ENCODE data around the gene MYRIP.

DNA sequence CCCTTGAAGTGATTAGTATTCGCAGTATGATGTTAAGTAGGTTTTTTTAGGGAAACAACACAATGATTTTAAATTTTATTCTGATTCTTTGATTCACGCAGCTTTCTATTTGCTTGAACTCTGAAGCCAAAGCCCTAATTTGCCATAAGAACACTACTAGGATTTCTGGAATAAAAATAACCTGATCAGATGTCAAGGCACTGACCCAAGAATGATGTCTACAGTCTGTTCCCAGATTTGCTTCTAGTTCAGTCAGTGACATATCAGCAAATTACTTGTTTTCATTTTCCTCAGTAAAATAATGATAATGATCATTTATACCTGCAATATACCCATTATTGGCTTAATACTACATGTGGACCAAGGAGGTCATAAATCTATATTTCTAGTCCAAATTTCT lies 320.6 kb downstream of the MYRIP start:
- TF ChIP-seq POLR2A (IDR thresholded peaks at IDR 0.05), result no peak
- TF ChIP-seq, protein P1, sequence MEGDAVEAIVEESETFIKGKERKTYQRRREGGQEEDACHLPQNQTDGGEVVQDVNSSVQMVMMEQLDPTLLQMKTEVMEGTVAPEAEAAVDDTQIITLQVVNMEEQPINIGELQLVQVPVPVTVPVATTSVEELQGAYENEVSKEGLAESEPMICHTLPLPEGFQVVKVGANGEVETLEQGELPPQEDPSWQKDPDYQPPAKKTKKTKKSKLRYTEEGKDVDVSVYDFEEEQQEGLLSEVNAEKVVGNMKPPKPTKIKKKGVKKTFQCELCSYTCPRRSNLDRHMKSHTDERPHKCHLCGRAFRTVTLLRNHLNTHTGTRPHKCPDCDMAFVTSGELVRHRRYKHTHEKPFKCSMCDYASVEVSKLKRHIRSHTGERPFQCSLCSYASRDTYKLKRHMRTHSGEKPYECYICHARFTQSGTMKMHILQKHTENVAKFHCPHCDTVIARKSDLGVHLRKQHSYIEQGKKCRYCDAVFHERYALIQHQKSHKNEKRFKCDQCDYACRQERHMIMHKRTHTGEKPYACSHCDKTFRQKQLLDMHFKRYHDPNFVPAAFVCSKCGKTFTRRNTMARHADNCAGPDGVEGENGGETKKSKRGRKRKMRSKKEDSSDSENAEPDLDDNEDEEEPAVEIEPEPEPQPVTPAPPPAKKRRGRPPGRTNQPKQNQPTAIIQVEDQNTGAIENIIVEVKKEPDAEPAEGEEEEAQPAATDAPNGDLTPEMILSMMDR (IDR thresholded peaks at IDR 0.05), result no peak

Data from adrenal gland (tissue), 5 donors.